ENCODE results near the gene IFI27.
"Not testable (repeated sequence)": the region's sequence is repeated elsewhere in the genome, so short reads cannot be mapped to it uniquely, and the experiment has no call there.

The IFI27 gene

DNA sequence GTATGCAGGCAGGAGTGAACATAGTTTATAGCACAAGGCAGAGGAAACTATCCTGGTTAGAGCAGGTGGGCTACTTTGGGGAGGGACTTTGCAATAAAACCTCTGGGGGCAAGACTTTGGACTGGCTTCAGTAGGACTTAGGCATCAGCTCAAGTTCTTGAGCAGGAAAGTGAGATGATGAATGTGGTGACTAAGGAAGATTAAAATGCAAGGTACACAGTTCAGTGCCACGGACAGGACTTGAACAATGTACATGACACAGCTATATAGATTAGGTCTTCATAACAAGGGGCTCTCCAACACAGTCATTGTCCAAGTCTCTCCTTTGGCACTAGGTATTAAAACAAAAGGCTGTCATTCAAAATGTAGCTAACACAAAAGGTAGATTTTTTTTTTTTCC lies 42.1 kb downstream of the IFI27 start:
- H3K4me1 ChIP-seq (ENCODE audit: insufficient read depth, low read length), result no peaks in the 10 kb centered on the region
- no peak overlapping the region for H2AFZ ChIP-seq (ENCODE audit: low read depth, low read length)
- no peak overlapping the region for H3K4me2 ChIP-seq (ENCODE audit: insufficient read depth, low read length)
- DNase-seq (no peak), ATAC-seq (ENCODE audit: insufficient read depth, low read depth) (no peak)
- no peak overlapping the region for H3K4me3 ChIP-seq (ENCODE audit: low read depth in 1 of 2, low read length in 2 of 2)
- H3K27ac ChIP-seq (ENCODE audit: low read length), result no peak overlapping the region
- H3K27me3 ChIP-seq (ENCODE audit: insufficient read depth, low read length, poor library complexity), result peaks cover 2% of the 10 kb centered on the region
- H3K9ac ChIP-seq (ENCODE audit: low read depth, low read length), result no peak overlapping the region
- H3K36me3 ChIP-seq (ENCODE audit: insufficient read depth, low read length), result no peaks in the 10 kb centered on the region
- no peaks in the 10 kb centered on the region for H3K9me3 ChIP-seq (ENCODE audit: insufficient read depth, low read length, severe bottlenecking)
- no peaks in the 10 kb centered on the region for H4K20me1 ChIP-seq (ENCODE audit: insufficient read depth, low read length)
- H3K79me2 ChIP-seq (ENCODE audit: insufficient read depth, low read length), result no peaks in the 10 kb centered on the region
- TF ChIP-seq, protein P1, sequence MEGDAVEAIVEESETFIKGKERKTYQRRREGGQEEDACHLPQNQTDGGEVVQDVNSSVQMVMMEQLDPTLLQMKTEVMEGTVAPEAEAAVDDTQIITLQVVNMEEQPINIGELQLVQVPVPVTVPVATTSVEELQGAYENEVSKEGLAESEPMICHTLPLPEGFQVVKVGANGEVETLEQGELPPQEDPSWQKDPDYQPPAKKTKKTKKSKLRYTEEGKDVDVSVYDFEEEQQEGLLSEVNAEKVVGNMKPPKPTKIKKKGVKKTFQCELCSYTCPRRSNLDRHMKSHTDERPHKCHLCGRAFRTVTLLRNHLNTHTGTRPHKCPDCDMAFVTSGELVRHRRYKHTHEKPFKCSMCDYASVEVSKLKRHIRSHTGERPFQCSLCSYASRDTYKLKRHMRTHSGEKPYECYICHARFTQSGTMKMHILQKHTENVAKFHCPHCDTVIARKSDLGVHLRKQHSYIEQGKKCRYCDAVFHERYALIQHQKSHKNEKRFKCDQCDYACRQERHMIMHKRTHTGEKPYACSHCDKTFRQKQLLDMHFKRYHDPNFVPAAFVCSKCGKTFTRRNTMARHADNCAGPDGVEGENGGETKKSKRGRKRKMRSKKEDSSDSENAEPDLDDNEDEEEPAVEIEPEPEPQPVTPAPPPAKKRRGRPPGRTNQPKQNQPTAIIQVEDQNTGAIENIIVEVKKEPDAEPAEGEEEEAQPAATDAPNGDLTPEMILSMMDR (IDR thresholded peaks at IDR 0.05; ENCODE audit: borderline replicate concordance, extremely low read depth, low read length, poor library complexity, severe bottlenecking), result no peak
- TF ChIP-seq EZH2 (IDR thresholded peaks at IDR 0.05; ENCODE audit: borderline replicate concordance, low read depth, low read length, severe bottlenecking), result no peak

DNA sequence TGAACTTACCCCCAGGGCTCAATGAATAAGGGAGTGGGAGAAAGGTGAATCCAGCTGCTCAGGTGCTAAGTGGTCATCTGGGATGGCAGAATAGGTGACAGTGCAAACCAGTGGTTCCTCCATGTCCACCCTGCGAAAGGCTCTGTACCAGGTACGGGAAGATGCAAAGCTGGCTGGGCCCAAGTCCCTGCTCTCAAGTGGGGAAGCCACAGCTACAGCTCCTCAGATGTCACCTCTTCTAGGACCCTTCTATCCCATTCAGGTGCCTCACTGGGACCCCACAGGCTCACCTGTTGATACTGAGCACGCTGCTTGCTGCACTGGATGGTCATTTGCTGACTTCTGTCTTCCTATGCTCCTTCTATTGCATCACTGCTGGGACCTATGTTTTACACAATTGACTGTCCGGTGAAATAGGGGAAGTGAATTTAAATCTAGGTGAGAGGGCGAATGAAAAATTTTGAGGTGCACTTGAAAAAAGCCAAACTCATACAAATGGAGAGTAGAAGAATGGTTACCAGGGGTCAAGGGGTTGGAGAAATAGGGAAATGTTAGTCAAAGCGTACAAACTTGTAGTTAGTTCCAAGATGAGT lies 43.3 kb downstream of the IFI27 start:
- Histone ChIP-seq H2AFZ (ENCODE audit: low read depth, low read length) (no peak overlapping the region), H3K9ac (ENCODE audit: low read depth, low read length) (no peak overlapping the region), H3K4me3 (ENCODE audit: low read depth in 1 of 2, low read length in 2 of 2) (no peak overlapping the region), H3K79me2 (ENCODE audit: insufficient read depth, low read length) (no peaks in the 10 kb centered on the region), H3K27ac (ENCODE audit: low read length) (no peak overlapping the region), H3K4me2 (ENCODE audit: insufficient read depth, low read length) (no peak overlapping the region), H4K20me1 (ENCODE audit: insufficient read depth, low read length) (no peaks in the 10 kb centered on the region), H3K9me3 (ENCODE audit: insufficient read depth, low read length, severe bottlenecking) (no peaks in the 10 kb centered on the region), H3K36me3 (ENCODE audit: insufficient read depth, low read length) (no peaks in the 10 kb centered on the region), H3K27me3 (ENCODE audit: insufficient read depth, low read length, poor library complexity) (peaks cover 8% of the 10 kb centered on the region), H3K4me1 (ENCODE audit: insufficient read depth, low read length) (no peaks in the 10 kb centered on the region)
- TF ChIP-seq, protein P1 (IDR thresholded peaks at IDR 0.05; ENCODE audit: borderline replicate concordance, extremely low read depth, low read length, poor library complexity, severe bottlenecking), result no peak
- TF ChIP-seq EZH2 (IDR thresholded peaks at IDR 0.05; ENCODE audit: borderline replicate concordance, low read depth, low read length, severe bottlenecking), result no peak
- DNase-seq (no peak), ATAC-seq (ENCODE audit: insufficient read depth, low read depth) (no peak)

DNA sequence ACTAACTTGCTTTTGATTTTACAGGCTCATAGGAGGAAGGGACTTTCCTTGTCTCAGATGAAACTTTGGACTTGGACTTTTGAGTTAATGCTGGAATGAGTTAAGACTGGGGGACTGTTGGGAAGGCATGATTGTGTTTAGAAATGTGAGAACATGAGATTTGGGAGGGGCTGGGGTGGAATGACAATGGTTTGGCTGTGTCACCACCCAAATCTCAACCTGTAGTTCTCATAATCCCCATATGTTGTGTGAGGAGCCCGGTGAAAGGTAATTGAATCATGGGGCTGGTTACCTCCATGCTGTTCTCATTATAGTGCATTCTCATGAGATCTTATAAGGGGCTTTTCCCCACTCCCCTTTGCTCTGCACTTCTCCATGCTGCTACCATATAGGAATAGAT lies 45.6 kb downstream of the IFI27 start:
- H3K27me3 ChIP-seq (ENCODE audit: insufficient read depth, low read length, poor library complexity); H2AFZ ChIP-seq (ENCODE audit: low read depth, low read length); H3K36me3 ChIP-seq (ENCODE audit: insufficient read depth, low read length); ATAC-seq (ENCODE audit: insufficient read depth, low read depth); H3K4me3 ChIP-seq (ENCODE audit: low read depth in 1 of 2, low read length in 2 of 2); H3K79me2 ChIP-seq (ENCODE audit: insufficient read depth, low read length); H3K4me2 ChIP-seq (ENCODE audit: insufficient read depth, low read length); DNase-seq; H3K27ac ChIP-seq (ENCODE audit: low read length); H3K9me3 ChIP-seq (ENCODE audit: insufficient read depth, low read length, severe bottlenecking); H3K4me1 ChIP-seq (ENCODE audit: insufficient read depth, low read length); H3K9ac ChIP-seq (ENCODE audit: low read depth, low read length); H4K20me1 ChIP-seq (ENCODE audit: insufficient read depth, low read length): not testable (repeated sequence)

DNA sequence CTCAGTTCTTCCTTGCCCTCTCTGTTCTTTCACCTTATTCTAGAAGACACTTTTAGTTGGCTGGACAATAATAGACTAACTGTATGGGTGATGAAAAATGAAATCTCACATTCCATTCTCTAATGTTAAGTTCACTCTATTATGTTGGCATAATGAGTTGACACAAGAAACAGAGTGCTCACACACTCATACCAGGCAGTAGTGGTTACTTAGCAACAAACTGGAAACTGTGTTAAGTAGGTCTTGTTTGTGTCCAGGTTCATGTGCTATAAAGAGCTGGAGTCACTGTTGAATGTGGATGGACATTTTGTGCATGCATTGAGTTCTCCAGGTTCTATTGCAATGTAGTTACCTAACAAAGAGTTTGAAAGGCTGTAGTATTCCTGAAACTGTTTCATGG lies 46.7 kb downstream of the IFI27 start:
- H3K4me3 ChIP-seq (ENCODE audit: low read depth in 1 of 2, low read length in 2 of 2), result no peak overlapping the region
- DNase-seq (no peak), ATAC-seq (ENCODE audit: insufficient read depth, low read depth) (no peak)
- H3K36me3 ChIP-seq (ENCODE audit: insufficient read depth, low read length), result no peaks in the 10 kb centered on the region
- H3K27me3 ChIP-seq (ENCODE audit: insufficient read depth, low read length, poor library complexity), result peaks cover 8% of the 10 kb centered on the region
- TF ChIP-seq, protein P1 (IDR thresholded peaks at IDR 0.05; ENCODE audit: borderline replicate concordance, extremely low read depth, low read length, poor library complexity, severe bottlenecking), result no peak
- no peak for TF ChIP-seq EZH2 (IDR thresholded peaks at IDR 0.05; ENCODE audit: borderline replicate concordance, low read depth, low read length, severe bottlenecking)
- peaks cover 3% of the 10 kb centered on the region; the same call in 1 of the 2 replicates for H3K4me1 ChIP-seq (ENCODE audit: insufficient read depth, low read length)
- no peaks in the 10 kb centered on the region for H4K20me1 ChIP-seq (ENCODE audit: insufficient read depth, low read length)
- H2AFZ ChIP-seq (ENCODE audit: low read depth, low read length), result no peak overlapping the region
- no peaks in the 10 kb centered on the region for H3K9me3 ChIP-seq (ENCODE audit: insufficient read depth, low read length, severe bottlenecking)
- no peak overlapping the region for H3K4me2 ChIP-seq (ENCODE audit: insufficient read depth, low read length)
- no peak overlapping the region for H3K27ac ChIP-seq (ENCODE audit: low read length)
- no peak overlapping the region for H3K9ac ChIP-seq (ENCODE audit: low read depth, low read length)
- H3K79me2 ChIP-seq (ENCODE audit: insufficient read depth, low read length), result no peaks in the 10 kb centered on the region
